HG03460 (cell line): ENCODE results near the gene LCN6.
"Not testable (repeated sequence)": the region's sequence is repeated elsewhere in the genome, so short reads cannot be mapped to it uniquely, and the experiment has no call there.

ENCODE experiments used
- ATAC-seq: cut with Tn5 transposase; IDR thresholded peaks from one replicate; pipeline ENCODE4 v1.9.1; 2021; ENCODE audit not compliant: unreplicated experiment

The LCN6 gene

DNA sequence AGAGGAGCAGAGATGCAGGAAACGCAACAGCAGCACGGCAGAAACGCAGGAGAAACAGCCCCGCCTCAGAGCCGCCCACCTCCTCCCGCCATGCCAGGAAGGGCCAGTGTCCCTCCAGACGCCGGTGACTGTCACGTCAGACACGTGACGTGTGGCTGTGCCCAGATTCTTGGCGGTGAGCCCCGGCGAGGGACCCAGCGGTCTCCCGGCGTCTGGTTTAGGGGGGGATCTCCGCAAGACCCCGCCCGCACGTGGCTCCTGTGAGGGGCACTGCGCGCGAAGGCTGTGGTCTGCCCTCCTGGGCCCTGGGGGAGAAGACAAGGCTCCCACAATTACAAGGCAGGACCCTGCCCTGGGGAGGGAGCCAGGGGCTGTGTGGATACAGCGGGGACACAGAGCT is 12.1 kb upstream of the LCN6 start:
- no peak for ATAC-seq

DNA sequence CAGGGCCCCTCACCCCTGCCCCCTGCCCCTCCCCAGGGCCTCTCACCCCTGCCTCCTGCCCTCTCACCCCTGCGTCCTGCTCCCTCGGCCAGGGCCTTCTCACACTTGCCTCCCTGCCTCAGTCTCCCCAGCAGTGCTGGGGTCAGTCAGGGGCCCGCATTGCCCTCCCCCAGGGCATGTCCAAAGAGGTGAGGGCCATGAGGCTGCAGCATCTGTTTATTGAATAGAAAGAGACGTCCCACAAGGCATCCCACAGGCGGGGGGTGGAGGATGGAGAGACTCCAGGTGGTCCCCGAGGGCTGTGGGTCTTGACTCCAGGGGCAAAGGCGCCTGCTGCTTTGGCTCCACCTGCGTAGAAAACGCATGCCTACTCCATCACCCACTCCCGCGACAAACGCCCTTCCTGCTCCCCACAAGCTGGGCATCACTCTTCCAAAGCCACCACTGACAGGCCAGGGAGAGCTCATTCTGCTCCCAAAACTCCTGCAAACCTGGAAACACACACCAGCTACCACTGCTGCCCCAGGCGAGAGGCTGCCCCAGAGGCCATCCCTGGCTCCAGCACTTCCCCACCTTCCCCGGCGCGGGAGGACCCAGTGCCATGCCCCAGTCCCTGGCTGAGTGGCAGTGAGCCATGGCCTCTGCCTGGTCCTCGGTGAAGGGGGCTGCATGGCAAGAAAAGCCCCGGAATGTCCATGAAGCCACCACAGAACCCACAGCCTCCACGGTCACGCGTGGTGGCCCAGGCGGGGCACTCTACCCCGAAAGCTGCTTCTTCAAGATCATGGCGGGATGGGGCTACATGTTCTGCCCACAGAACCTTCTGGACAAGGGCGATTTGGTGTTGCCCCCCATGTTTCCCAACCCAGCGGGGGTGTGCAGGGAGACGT is 11.4 kb upstream of the LCN6 start:
- no peak for ATAC-seq

GRCh38 chr9:136759001-136759400 is 10.7 kb upstream of the LCN6 start:
- ATAC-seq, result no peak

DNA sequence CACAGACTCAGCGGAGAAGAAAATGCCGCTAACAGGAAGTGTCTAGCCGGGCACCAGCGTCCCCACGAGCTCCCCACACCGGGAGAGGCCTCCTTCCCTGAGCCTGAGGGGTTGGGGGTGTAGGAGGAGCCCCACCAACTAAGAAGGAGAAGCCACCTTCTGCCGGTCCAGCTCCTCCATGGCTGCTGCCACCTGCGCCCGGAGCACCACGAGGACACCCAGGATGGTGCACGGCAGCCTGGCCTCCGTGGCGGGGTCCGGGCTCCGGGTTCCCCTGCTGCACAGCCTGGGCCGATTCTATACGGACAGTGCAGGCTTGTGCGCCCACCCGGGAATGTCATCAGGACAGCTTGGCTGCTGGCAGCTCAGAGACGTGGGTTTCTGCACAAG is 9.4 kb upstream of the LCN6 start:
- ATAC-seq, result no peak

DNA sequence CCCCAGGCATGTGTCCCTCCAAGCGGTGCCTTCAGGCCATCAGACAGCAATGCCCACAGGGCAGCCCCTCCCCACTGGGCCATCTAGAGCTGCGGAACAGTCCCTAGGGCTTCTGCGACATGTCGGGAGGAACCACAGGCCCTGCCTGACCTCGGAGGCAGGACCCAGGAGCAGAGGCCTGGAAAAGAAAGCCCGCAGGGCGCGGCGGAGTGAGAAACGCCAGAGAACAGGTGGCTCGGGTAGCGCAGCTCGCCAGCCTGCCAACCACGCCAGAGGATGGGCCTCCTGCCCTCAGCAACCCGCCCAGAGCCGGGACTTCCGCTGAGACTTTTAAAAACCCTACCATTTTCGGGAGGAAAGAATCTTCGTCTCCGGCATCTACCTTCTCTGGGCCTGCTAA is 9.0 kb upstream of the LCN6 start:
- ATAC-seq, result no peak

- no peak for ATAC-seq
Observed at GRCh38 chr9:136756836-136757235, 8.5 kb upstream of the LCN6 start.

DNA sequence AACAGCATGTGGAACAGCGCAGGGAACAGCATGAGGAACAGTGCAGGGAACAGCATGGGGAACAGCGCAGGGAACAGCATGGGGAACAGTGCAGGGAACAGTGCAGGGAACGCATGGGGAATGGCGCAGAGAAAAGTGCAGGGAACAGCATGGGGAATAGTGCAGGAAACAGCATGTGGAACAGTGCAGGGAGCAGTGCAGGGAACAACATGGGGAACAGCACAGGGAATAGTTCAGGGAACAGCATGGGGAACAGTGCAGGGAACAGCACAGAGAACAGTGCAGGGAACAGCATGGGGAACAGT is 7.8 kb upstream of the LCN6 start:
- no peak for ATAC-seq

DNA sequence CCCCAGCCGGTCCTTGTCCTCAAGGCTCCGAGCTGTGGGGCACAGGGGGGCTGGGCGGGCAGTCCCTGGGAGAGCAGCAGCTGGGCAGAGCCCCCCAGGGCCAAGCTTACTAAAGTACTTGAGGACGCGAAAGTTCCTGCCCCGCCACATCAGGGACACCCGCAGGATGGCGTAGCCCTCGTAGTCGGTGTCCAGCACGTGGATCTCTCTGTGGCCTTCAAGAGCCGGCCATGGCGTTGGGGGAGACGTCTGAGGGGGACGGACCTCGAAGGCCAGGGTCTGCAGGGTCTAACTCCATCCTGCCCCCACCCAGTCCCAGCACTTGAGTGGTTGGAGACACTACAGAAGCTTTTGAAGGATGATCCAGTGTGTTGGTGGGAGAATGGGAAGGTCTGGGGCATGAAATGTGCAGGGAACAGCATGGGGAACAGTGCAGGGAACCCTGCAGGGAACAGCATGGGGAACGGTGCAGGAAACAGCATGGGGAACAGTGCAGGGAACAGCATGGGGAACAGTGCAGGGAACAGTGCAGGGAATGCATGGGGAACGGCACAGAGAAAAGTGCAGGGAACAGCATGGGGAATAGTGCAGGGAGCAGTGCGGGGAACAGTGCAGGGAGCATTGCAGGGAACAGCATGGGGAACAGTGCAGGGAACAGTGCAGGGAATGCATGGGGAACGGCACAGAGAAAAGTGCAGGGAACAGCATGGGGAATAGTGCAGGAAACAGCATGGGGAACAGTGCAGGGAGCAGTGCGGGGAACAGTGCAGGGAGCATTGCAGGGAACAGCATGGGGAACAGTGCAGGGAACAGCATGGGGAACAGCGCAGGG is 7.2 kb upstream of the LCN6 start:
- not testable (repeated sequence) for ATAC-seq

DNA sequence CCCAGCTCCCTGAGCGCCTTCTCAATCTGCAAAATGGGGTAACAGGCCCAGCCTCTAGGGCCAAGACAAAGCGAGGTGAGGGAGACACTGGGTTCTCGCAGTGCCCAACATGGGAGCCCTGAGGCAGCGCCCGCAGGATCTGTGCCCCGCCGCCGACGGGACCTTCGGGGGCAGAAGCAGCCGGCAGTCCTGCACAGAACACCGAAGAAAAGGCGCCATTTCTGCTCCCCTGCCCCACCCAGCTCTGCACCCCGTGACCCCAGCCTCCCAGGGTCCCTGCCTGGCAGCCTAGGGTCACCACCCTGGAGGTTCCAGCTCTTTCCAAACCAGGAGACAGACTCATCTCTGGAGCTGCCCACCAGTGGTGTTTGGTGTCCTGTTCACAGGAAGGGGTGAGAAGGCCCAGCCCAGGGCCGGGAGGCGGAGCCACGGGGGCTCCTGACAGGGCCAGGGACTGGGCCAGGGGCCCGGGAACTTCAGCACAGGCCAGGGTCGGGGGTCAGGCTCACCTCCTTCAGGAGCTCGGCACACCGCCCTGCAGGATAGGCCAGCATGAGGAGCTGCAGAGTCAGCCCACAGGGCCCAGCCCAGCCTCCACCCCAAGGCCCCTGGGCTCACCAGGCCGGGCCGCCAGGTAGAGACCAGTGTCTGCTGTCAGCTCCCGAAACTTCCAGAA is 6.4 kb upstream of the LCN6 start:
- ATAC-seq, result no peak

GRCh38 chr9:136754059-136754572 is 5.8 kb upstream of the LCN6 start:
- ATAC-seq, result no peak

DNA sequence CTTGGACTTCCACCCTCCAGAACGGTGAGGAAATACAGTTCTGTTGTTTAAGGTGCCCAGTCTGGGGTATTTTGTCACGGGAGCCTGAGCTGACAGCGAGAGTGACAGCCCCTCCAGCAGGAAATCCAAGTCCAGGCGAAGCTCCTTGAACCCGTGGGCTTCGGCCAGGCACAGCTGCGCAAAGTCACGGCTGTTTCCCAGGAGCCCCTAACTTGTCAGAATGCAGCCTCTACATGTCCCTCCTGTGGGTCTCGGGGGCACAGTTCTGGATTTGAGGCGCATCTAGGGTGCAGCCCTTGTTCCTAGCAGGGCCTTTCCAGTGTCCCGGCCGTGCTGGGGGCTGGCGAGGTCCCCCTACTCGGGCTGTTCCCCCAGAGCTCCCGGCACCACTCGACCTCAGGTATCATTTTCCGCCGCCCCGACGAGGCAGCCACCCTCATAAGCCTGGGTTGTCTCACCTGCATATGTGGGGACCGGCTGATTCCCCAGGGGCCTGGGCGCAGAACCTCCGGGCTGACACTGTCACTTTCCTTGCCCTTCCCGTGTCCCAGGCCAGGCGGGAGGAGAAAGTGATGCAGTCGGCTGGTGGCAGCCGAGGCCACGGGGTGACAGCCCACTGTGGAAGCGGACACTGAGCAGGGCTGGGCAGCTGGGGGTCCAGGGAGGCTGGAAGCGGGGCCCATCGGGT is 5.2 kb upstream of the LCN6 start:
- no peak for ATAC-seq

DNA sequence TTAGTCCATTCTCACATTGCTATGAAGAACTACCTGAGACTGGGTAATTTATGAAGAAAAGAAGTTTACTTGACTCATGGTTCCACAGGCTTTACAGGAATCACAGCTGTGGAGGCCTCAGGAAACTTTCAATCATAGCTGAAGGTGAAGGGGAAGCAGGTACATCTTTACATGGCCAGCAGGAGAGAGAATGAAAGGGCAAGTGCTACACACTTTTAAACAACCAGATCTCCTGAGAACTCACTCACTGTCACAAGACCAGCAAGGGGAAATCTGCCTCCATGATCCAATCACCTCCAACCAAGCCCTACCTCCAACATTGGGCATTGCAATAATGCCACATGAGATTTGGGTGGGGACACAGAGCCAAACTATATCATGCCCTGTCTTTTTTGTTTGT is 3.5 kb upstream of the LCN6 start:
- ATAC-seq, result no peak

DNA sequence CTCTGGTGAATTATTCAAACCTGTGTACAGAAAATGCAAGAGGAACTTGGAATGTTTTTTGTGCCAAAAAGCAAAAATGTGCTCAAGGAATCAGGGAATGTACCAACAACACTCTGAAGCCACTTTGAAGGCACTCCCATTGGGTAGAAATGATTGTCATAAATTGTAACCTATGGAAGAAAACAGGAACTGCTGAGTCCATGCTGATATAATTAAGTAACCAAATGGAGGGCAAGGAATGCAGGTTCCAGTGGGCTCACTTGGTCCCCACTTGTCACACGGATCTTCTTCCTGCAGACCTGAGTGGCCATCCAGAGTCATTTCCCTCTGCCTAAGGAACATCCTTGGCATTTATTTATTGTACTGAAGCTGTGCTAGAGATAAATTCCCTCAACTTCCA is 2.9 kb upstream of the LCN6 start:
- no peak for ATAC-seq

DNA sequence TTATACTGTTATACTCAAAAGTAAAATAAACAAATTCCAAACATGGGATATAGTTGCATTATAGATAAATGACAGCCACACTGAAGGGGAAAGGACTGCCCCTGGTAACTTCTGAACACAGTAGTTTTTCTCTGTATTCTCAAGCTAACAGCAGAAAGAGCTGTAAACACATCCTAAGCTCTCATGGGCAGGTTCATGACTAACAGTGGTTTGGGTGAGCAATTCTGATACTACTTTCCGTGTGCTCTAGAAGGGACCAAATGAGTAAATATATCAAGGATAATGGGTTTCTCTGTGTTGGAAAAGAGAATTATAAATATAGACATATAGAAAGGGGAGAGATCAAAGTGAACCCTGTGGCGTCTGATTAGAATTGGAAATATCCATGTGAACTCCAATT is 2.2 kb upstream of the LCN6 start:
- ATAC-seq, result no peak

GRCh38 chr9:136748666-136749611 is 614 bp upstream of the LCN6 start:
- ATAC-seq, result no peak

- no peak for ATAC-seq
Observed at GRCh38 chr9:136747161-136748060, 914 bp downstream of the LCN6 start.

DNA sequence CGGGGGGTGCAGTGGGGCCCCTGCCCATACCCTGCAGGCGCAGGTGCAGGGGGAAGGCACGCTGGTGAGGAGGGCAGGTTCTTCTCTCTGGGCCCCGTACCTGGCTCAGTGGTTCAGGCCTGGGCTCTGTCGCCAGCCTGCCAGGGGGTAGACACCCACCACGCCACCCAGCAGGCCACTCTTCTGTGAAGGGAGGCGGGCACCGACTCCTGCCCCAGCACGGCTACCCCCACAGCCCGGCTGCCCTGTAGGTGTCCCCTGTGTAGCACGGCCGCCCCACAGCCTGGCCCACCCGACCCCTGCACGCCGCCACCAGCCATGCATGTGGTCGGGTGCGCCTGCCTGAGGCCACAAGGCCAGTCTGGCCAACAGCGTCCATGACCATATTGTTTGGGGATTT is 1.7 kb downstream of the LCN6 start:
- no peak for ATAC-seq

DNA sequence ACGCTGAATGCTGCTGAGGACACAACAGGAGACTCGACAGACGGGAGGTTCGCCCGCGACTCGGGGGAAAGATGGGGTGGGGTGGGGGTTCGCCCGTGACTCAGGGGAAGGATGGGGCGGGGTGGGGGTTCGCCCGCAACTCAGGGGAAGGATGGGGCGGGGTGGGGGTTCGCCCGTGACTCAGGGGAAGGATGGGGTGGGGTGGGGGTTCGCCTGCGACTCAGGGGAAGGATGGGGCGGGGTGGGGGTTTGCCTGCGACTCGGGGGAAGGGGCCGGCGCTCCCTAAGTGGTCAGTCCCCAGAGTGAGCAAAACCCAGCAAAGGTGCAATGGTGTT is 2.2 kb downstream of the LCN6 start:
- ATAC-seq, result no peak
